Astrocyte (in vitro differentiated cells and primary cell): ENCODE measurements around the gene MELK. TPM values are rescaled to one million over a fixed set of nuclear protein-coding genes. Genes with fewer than 3 reads are reported as not detected.
A peak's percentile ranks its signal among the peaks of the same experiment; 100 is the strongest.
"Not testable (repeated sequence)": the region's sequence is repeated elsewhere in the genome, so short reads cannot be mapped to it uniquely, and the experiment has no call there.

Experiments
- DNase-seq: peaks from one replicate; pipeline ENCODE4 v3.0.0-alpha.2; 2010; ENCODE audit warnings: low read depth
- FAIRE-seq: peaks from 2 replicates; lab custom pipeline; 2011; peaks lifted over from hg19 to GRCh38; lab: Jason Lieb, UNC
- H2AFZ ChIP-seq: 2 replicates; pipeline ENCODE4 v1.6.0; 2012; ENCODE audit warnings: low read depth, low read length, inconsistent platforms
- H3K27ac ChIP-seq: 2 replicates; pipeline ENCODE4 v1.5.1; 2011; ENCODE audit warnings: low read depth, low read length, inconsistent platforms
- H3K27me3 ChIP-seq: 2 replicates; pipeline ENCODE4 v1.6.0; 2011; ENCODE audit warnings: low read length, inconsistent platforms; ENCODE audit not compliant: insufficient read depth
- H3K36me3 ChIP-seq: 2 replicates; pipeline ENCODE4 v1.5.1; 2011; ENCODE audit warnings: low read length, inconsistent platforms; ENCODE audit not compliant: insufficient read depth
- H3K4me1 ChIP-seq: 2 replicates; pipeline ENCODE4 v1.5.1; 2011; ENCODE audit warnings: low read length, inconsistent platforms; ENCODE audit not compliant: insufficient read depth
- H3K4me2 ChIP-seq: 2 replicates; pipeline ENCODE4 v1.6.0; 2012; ENCODE audit warnings: low read length, inconsistent platforms
- H3K4me3 ChIP-seq: 2 replicates; pipeline ENCODE4 v1.5.1; 2011; ENCODE audit warnings: low read depth, mild to moderate bottlenecking, low read length, inconsistent platforms; ENCODE audit not compliant: insufficient read depth
- H3K79me2 ChIP-seq: 2 replicates; pipeline ENCODE4 v1.6.0; 2012; ENCODE audit warnings: mild to moderate bottlenecking, low read length, inconsistent platforms; ENCODE audit not compliant: insufficient read depth
- H3K9ac ChIP-seq: 2 replicates; pipeline ENCODE4 v1.6.0; 2012; ENCODE audit warnings: mild to moderate bottlenecking, low read length, inconsistent platforms
- H3K9me3 ChIP-seq: 2 replicates; pipeline ENCODE4 v1.5.1; 2012; ENCODE audit warnings: low read depth, mild to moderate bottlenecking, low read length, inconsistent platforms; ENCODE audit not compliant: insufficient read depth
- H4K20me1 ChIP-seq: 2 replicates; pipeline ENCODE4 v1.6.0; 2012; ENCODE audit warnings: low read length, inconsistent platforms; ENCODE audit not compliant: insufficient read depth
- H3K27ac Mint-ChIP-seq: one replicate; pipeline ENCODE4 v1.8.0; 2021; ENCODE audit warnings: mild to moderate bottlenecking, mixed read lengths; ENCODE audit not compliant: unreplicated experiment
- H3K27me3 Mint-ChIP-seq: one replicate; pipeline ENCODE4 v1.8.0; 2021; ENCODE audit warnings: low read depth, mixed read lengths; ENCODE audit not compliant: unreplicated experiment
- H3K36me3 Mint-ChIP-seq: one replicate; pipeline ENCODE4 v1.8.0; 2021; ENCODE audit warnings: low read depth, mixed read lengths; ENCODE audit not compliant: unreplicated experiment
- H3K4me1 Mint-ChIP-seq: one replicate; pipeline ENCODE4 v1.8.0; 2021; ENCODE audit warnings: low read depth, mixed read lengths; ENCODE audit not compliant: unreplicated experiment
- H3K4me3 Mint-ChIP-seq: one replicate; pipeline ENCODE4 v1.8.0; 2021; ENCODE audit warnings: mild to moderate bottlenecking, moderate library complexity, mixed read lengths; ENCODE audit not compliant: unreplicated experiment
- H3K9me3 Mint-ChIP-seq: one replicate; pipeline ENCODE4 v1.8.0; 2021; ENCODE audit warnings: mild to moderate bottlenecking, mixed read lengths; ENCODE audit not compliant: unreplicated experiment
- EZH2 ChIP-seq: IDR thresholded peaks from 2 replicates; pipeline ENCODE4 v1.6.1; 2012; ENCODE audit warnings: mild to moderate bottlenecking, low read length, inconsistent platforms; ENCODE audit not compliant: insufficient read depth
- total RNA-seq: library from RNA; stranded (reverse); gene quantifications from 2 replicates; pipeline ENCODE4 v1.2.1, GENCODE V29; 2021
- TF ChIP-seq, protein P1 (sequence below): IDR thresholded peaks from 2 replicates; pipeline ENCODE4 v1.5.1; 2011; ENCODE audit warnings: low read depth, mild to moderate bottlenecking, inconsistent platforms, low read length, moderate library complexity; ENCODE audit not compliant: insufficient read depth

Gene MELK
- total RNA-seq, 1 donor from 2014 or later = 12.3 TPM

GRCh38 chr9:36566813-36567221 lies 5.9 kb upstream of the MELK start:
- peak overlapping the region; percentile 31 for H3K9ac ChIP-seq
- H3K9me3 ChIP-seq = no peaks in the 10 kb centered on the region
- no peak for FAIRE-seq
- no peak overlapping the region for H3K4me2 ChIP-seq
- no peak overlapping the region for H3K4me3 ChIP-seq
- Mint-ChIP-seq H3K27ac (peak overlapping the region; percentile 31), H3K9me3 (no peaks in the 10 kb centered on the region), H3K4me1 (peaks cover 4% of the 10 kb centered on the region), H3K27me3 (no peaks in the 10 kb centered on the region), H3K36me3 (no peaks in the 10 kb centered on the region), H3K4me3 (no peak overlapping the region)
- no peaks in the 10 kb centered on the region for H3K36me3 ChIP-seq
- H3K27ac ChIP-seq = peak overlapping the region; percentile 37
- TF ChIP-seq EZH2 = no peak
- TF ChIP-seq, protein P1, sequence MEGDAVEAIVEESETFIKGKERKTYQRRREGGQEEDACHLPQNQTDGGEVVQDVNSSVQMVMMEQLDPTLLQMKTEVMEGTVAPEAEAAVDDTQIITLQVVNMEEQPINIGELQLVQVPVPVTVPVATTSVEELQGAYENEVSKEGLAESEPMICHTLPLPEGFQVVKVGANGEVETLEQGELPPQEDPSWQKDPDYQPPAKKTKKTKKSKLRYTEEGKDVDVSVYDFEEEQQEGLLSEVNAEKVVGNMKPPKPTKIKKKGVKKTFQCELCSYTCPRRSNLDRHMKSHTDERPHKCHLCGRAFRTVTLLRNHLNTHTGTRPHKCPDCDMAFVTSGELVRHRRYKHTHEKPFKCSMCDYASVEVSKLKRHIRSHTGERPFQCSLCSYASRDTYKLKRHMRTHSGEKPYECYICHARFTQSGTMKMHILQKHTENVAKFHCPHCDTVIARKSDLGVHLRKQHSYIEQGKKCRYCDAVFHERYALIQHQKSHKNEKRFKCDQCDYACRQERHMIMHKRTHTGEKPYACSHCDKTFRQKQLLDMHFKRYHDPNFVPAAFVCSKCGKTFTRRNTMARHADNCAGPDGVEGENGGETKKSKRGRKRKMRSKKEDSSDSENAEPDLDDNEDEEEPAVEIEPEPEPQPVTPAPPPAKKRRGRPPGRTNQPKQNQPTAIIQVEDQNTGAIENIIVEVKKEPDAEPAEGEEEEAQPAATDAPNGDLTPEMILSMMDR = no peak
- H4K20me1 ChIP-seq = no peaks in the 10 kb centered on the region
- no peaks in the 10 kb centered on the region for H3K79me2 ChIP-seq
- peaks cover 6% of the 10 kb centered on the region for H3K4me1 ChIP-seq
- no peaks in the 10 kb centered on the region for H3K27me3 ChIP-seq
- no peak for DNase-seq
- H2AFZ ChIP-seq = peak overlapping the region; percentile 89

DNA sequence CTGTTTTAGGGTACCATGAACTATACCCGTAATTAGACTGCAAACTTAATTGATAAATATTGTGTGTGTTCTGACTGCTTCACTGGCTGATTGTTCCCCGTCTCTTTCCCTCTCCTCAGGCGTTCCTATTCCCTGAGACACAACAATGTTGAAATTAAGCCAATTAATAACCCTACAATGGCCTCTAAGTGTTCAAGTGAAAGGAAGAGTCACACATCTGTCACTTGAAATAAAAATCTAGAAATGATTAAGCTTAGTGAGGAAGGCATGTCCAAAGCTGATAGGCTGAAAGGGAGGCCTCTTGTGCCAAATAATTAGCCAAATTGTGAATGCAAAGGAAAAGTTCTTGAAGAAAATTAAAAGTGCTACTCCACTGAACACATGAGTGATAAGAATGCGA lies 4.0 kb upstream of the MELK start:
- not testable (repeated sequence) for H3K4me1 Mint-ChIP-seq, H3K4me2 ChIP-seq, FAIRE-seq, H3K9me3 ChIP-seq, H3K27ac Mint-ChIP-seq, H3K27ac ChIP-seq, H4K20me1 ChIP-seq, DNase-seq, H3K4me3 Mint-ChIP-seq, H3K4me1 ChIP-seq, H3K36me3 ChIP-seq, H3K27me3 ChIP-seq, H2AFZ ChIP-seq, H3K4me3 ChIP-seq, H3K36me3 Mint-ChIP-seq, H3K9ac ChIP-seq, H3K79me2 ChIP-seq, H3K9me3 Mint-ChIP-seq, H3K27me3 Mint-ChIP-seq

GRCh38 chr9:36571333-36571732 lies 1.4 kb upstream of the MELK start:
- TF ChIP-seq EZH2 = no peak
- TF ChIP-seq, protein P1 = no peak
- Histone ChIP-seq H3K9me3 (no peaks in the 10 kb centered on the region), H3K4me1 (peaks cover 20% of the 10 kb centered on the region), H3K4me3 (no peak overlapping the region), H3K4me2 (no peak overlapping the region), H3K36me3 (no peaks in the 10 kb centered on the region), H3K9ac (no peak overlapping the region), H3K27ac (no peak overlapping the region), H3K27me3 (no peaks in the 10 kb centered on the region), H3K79me2 (peaks cover 36% of the 10 kb centered on the region), H4K20me1 (no peaks in the 10 kb centered on the region), H2AFZ (no peak overlapping the region)
- DNase-seq = no peak
- no peaks in the 10 kb centered on the region for H3K27me3 Mint-ChIP-seq
- no peaks in the 10 kb centered on the region for H3K9me3 Mint-ChIP-seq
- no peak for FAIRE-seq
- H3K36me3 Mint-ChIP-seq = no peaks in the 10 kb centered on the region
- H3K4me3 Mint-ChIP-seq = no peak overlapping the region
- H3K27ac Mint-ChIP-seq = no peak overlapping the region
- peaks cover 15% of the 10 kb centered on the region for H3K4me1 Mint-ChIP-seq

GRCh38 chr9:36574045-36574444 lies 1.4 kb downstream of the MELK start:
- not testable (repeated sequence) for H3K36me3 Mint-ChIP-seq, H3K27me3 Mint-ChIP-seq, H4K20me1 ChIP-seq, H3K27me3 ChIP-seq, H3K9me3 Mint-ChIP-seq, DNase-seq, H3K9me3 ChIP-seq, FAIRE-seq, H3K36me3 ChIP-seq
- H3K27ac ChIP-seq = peak overlapping the region; percentile 57
- peak overlapping the region; percentile 89 for H3K9ac ChIP-seq
- peaks cover 62% of the 10 kb centered on the region for H3K79me2 ChIP-seq
- H3K4me1 Mint-ChIP-seq = peaks cover 11% of the 10 kb centered on the region
- peak overlapping the region; percentile 88 for H3K4me3 ChIP-seq
- peak overlapping the region; percentile 87 for H3K27ac Mint-ChIP-seq
- H3K4me2 ChIP-seq = peak overlapping the region; percentile 92
- peak overlapping the region; percentile 99 for H2AFZ ChIP-seq
- peaks cover 16% of the 10 kb centered on the region for H3K4me1 ChIP-seq
- peak overlapping the region; percentile 97 for H3K4me3 Mint-ChIP-seq
